GM12891 (cell line): ENCODE measurements around the gene JAZF1.

Experiments
- POLR2AphosphoS5 ChIP-seq: IDR thresholded peaks from 2 replicates; pipeline ENCODE4 v1.6.1; 2011; ENCODE audit warnings: low read depth, low read length, control low read depth
- TAF1 ChIP-seq: IDR thresholded peaks from 2 replicates; pipeline ENCODE4 v1.6.1; 2011; ENCODE audit warnings: low read depth, low read length, control low read depth

DNA sequence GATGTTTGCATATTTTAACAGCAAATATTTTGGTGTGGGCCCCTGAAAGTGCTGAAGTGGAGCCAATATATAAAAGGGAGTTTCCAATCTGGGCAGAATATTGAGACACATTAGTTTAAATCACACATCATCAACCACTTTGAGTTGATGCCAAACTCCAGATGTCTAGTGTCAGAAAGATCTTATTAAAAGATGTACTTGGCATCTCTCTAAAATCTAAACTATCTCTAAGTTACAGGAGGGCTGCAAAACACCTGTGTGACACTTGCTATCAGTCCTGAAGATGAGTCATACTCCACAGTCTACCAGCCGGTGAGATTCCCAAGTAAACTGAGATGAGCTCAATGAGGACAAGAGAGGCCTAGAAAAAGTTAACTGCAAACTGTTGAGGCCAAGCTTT is 11.4 kb downstream of the JAZF1 start:
- TF ChIP-seq TAF1 = no peak
- TF ChIP-seq POLR2AphosphoS5 = no peak
